SK-N-SH treated with all-trans-retinoic acid at 6 μM for 48 hours (cell line): ENCODE results near the gene ITPKA.

Source experiments
- ATAC-seq: fragments of 200-7000 bp; cut with Tn5 transposase; 3 replicates; pipeline ENCODE4 v1.9.1; 2020; ENCODE audit warnings: mild to moderate bottlenecking, moderate library complexity
- ARNTL ChIP-seq: fragments of 450-650 bp; formaldehyde crosslinking; IDR thresholded peaks from 2 replicates; pipeline ENCODE4 v1.5.0; 2020; ENCODE audit warnings: low read depth, mild to moderate bottlenecking, moderate library complexity, borderline replicate concordance
- CREB5 ChIP-seq: fragments of 250-450 bp; sonication (Bioruptor Pico); IDR thresholded peaks from 2 replicates; pipeline ENCODE4 v1.5.1; 2020; ENCODE audit warnings: low read depth, mild to moderate bottlenecking, moderate library complexity
- CSDC2 ChIP-seq: fragments of 250-450 bp; sonication (Bioruptor Pico); IDR thresholded peaks from 2 replicates; pipeline ENCODE4 v1.5.0; 2020; ENCODE audit warnings: mild to moderate bottlenecking, moderate library complexity
- ESRRG ChIP-seq: fragments of 250-450 bp; sonication (Bioruptor Pico); IDR thresholded peaks from 2 replicates; pipeline ENCODE4 v1.6.1; 2021; ENCODE audit warnings: mild to moderate bottlenecking
- GLIS3 ChIP-seq: fragments of 250-450 bp; sonication (Bioruptor Pico); IDR thresholded peaks from 2 replicates; pipeline ENCODE4 v1.5.0; 2020; ENCODE audit warnings: mild to moderate bottlenecking, moderate library complexity
- OSR1 ChIP-seq: fragments of 250-450 bp; sonication (Bioruptor Pico); IDR thresholded peaks from 2 replicates; pipeline ENCODE4 v1.8.0; 2022; ENCODE audit warnings: moderate library complexity, mild to moderate bottlenecking, inconsistent platforms
- POU6F1 ChIP-seq: fragments of 250-450 bp; sonication (Bioruptor Pico); IDR thresholded peaks from 2 replicates; pipeline ENCODE4 v1.8.0; 2021; ENCODE audit warnings: low read depth, mild to moderate bottlenecking, moderate library complexity, borderline replicate concordance
- PPARA ChIP-seq: fragments of 250-450 bp; sonication (Bioruptor Pico); IDR thresholded peaks from 2 replicates; pipeline ENCODE4 v1.5.0; 2020; ENCODE audit warnings: mild to moderate bottlenecking, borderline replicate concordance
- SNAI2 ChIP-seq: fragments of 250-450 bp; sonication (Bioruptor Pico); IDR thresholded peaks from 2 replicates; pipeline ENCODE4 v1.5.0; 2020; ENCODE audit warnings: mild to moderate bottlenecking, moderate library complexity
- TCF4 ChIP-seq: fragments of 250-450 bp; sonication (Bioruptor Pico); IDR thresholded peaks from 2 replicates; pipeline ENCODE4 v1.8.0; 2021; ENCODE audit warnings: mild to moderate bottlenecking, moderate library complexity, borderline replicate concordance
- TOX ChIP-seq: fragments of 250-450 bp; sonication (Bioruptor Pico); IDR thresholded peaks from 2 replicates; pipeline ENCODE4 v1.8.0; 2021; ENCODE audit warnings: mild to moderate bottlenecking, moderate library complexity, borderline replicate concordance
- ZC3H10 ChIP-seq: fragments of 250-450 bp; sonication (Bioruptor Pico); IDR thresholded peaks from 2 replicates; pipeline ENCODE4 v1.5.1; 2021; ENCODE audit warnings: mild to moderate bottlenecking, moderate library complexity
- ZFP3 ChIP-seq: fragments of 250-450 bp; sonication (Bioruptor Pico); IDR thresholded peaks from 2 replicates; pipeline ENCODE4 v1.5.0; 2020; ENCODE audit warnings: mild to moderate bottlenecking, moderate library complexity
- ZFP30 ChIP-seq: fragments of 450-650 bp; formaldehyde crosslinking; IDR thresholded peaks from 2 replicates; pipeline ENCODE4 v1.5.0; 2022; ENCODE audit warnings: mild to moderate bottlenecking, moderate library complexity
- ZNF565 ChIP-seq: fragments of 450-650 bp; formaldehyde crosslinking; conservative IDR thresholded peaks from 2 replicates; pipeline ENCODE4 v1.5.0; 2020; ENCODE audit warnings: low read depth, mild to moderate bottlenecking, moderate library complexity
- ZNF70 ChIP-seq: fragments of 450-650 bp; formaldehyde crosslinking; IDR thresholded peaks from 2 replicates; pipeline ENCODE4 v1.5.0; 2020; ENCODE audit warnings: mild to moderate bottlenecking, moderate library complexity
- ZNF8 ChIP-seq: fragments of 450-650 bp; formaldehyde crosslinking; IDR thresholded peaks from 2 replicates; pipeline ENCODE4 v1.5.0; 2020; ENCODE audit warnings: mild to moderate bottlenecking, moderate library complexity
- TF ChIP-seq, protein P1 (sequence below): fragments of 250-450 bp; sonication (Bioruptor Pico); IDR thresholded peaks from 2 replicates; pipeline ENCODE4 v1.8.0; 2020; ENCODE audit warnings: mild to moderate bottlenecking, moderate library complexity, borderline replicate concordance
- TF ChIP-seq, protein P2 (sequence below): fragments of 250-450 bp; sonication (Bioruptor Pico); IDR thresholded peaks from 2 replicates; pipeline ENCODE4 v1.5.1; 2021; ENCODE audit warnings: mild to moderate bottlenecking, moderate library complexity
- TF ChIP-seq, protein P3 (sequence below): fragments of 250-450 bp; sonication (Bioruptor Pico); IDR thresholded peaks from 2 replicates; pipeline ENCODE4 v1.5.0; 2020; ENCODE audit warnings: mild to moderate bottlenecking, moderate library complexity

ITPKA gene

GRCh38 chr15:41486286-41486685 is 7.4 kb upstream of the ITPKA start:
- TF ChIP-seq PPARA (CRISPR knock-in tag) (no peak), TOX (CRISPR knock-in tag) (no peak), OSR1 (CRISPR knock-in tag) (no peak), ARNTL (no peak), TCF4 (CRISPR knock-in tag) (no peak), GLIS3 (no peak)
- TF ChIP-seq, protein P1, sequence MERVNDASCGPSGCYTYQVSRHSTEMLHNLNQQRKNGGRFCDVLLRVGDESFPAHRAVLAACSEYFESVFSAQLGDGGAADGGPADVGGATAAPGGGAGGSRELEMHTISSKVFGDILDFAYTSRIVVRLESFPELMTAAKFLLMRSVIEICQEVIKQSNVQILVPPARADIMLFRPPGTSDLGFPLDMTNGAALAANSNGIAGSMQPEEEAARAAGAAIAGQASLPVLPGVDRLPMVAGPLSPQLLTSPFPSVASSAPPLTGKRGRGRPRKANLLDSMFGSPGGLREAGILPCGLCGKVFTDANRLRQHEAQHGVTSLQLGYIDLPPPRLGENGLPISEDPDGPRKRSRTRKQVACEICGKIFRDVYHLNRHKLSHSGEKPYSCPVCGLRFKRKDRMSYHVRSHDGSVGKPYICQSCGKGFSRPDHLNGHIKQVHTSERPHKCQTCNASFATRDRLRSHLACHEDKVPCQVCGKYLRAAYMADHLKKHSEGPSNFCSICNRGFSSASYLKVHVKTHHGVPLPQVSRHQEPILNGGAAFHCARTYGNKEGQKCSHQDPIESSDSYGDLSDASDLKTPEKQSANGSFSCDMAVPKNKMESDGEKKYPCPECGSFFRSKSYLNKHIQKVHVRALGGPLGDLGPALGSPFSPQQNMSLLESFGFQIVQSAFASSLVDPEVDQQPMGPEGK (CRISPR knock-in tag), result no peak

DNA sequence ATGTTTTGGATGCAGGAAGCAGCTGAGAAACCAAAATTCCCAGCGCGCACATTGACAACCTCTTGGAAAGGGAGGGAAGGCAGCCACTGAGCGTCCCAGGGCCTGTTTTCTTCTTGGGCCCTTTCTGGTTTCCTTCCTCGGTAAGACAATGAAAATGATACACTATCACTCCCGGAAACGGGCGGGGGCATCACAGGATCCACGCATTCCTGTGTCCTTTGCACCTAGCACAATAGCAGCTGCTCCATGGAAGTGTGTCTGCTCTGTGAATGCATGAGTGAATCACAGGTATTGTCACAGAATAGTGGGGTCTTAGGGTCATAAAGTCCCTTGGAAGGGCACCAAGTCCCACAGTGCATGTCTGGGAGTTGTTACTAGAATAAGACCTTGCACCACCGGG is 6.3 kb upstream of the ITPKA start:
- no peak for ATAC-seq
- TF ChIP-seq TCF4 (CRISPR knock-in tag), result no peak
- TF ChIP-seq ZFP30 (CRISPR knock-in tag), result no peak
- TF ChIP-seq ZC3H10, result no peak
- TF ChIP-seq PPARA (CRISPR knock-in tag), result no peak
- TF ChIP-seq ZFP3 (CRISPR knock-in tag), result no peak
- TF ChIP-seq, protein P2, sequence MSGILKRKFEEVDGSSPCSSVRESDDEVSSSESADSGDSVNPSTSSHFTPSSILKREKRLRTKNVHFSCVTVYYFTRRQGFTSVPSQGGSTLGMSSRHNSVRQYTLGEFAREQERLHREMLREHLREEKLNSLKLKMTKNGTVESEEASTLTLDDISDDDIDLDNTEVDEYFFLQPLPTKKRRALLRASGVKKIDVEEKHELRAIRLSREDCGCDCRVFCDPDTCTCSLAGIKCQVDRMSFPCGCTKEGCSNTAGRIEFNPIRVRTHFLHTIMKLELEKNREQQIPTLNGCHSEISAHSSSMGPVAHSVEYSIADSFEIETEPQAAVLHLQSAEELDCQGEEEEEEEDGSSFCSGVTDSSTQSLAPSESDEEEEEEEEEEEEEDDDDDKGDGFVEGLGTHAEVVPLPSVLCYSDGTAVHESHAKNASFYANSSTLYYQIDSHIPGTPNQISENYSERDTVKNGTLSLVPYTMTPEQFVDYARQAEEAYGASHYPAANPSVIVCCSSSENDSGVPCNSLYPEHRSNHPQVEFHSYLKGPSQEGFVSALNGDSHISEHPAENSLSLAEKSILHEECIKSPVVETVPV (CRISPR knock-in tag), result no peak
- TF ChIP-seq ESRRG (CRISPR knock-in tag), result no peak
- TF ChIP-seq CREB5 (CRISPR knock-in tag), result no peak
- TF ChIP-seq SNAI2 (CRISPR knock-in tag), result no peak
- no peak for TF ChIP-seq TOX (CRISPR knock-in tag)
- TF ChIP-seq, protein P3, sequence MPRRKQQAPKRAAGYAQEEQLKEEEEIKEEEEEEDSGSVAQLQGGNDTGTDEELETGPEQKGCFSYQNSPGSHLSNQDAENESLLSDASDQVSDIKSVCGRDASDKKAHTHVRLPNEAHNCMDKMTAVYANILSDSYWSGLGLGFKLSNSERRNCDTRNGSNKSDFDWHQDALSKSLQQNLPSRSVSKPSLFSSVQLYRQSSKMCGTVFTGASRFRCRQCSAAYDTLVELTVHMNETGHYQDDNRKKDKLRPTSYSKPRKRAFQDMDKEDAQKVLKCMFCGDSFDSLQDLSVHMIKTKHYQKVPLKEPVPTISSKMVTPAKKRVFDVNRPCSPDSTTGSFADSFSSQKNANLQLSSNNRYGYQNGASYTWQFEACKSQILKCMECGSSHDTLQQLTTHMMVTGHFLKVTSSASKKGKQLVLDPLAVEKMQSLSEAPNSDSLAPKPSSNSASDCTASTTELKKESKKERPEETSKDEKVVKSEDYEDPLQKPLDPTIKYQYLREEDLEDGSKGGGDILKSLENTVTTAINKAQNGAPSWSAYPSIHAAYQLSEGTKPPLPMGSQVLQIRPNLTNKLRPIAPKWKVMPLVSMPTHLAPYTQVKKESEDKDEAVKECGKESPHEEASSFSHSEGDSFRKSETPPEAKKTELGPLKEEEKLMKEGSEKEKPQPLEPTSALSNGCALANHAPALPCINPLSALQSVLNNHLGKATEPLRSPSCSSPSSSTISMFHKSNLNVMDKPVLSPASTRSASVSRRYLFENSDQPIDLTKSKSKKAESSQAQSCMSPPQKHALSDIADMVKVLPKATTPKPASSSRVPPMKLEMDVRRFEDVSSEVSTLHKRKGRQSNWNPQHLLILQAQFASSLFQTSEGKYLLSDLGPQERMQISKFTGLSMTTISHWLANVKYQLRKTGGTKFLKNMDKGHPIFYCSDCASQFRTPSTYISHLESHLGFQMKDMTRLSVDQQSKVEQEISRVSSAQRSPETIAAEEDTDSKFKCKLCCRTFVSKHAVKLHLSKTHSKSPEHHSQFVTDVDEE (CRISPR knock-in tag), result no peak
- no peak for TF ChIP-seq OSR1 (CRISPR knock-in tag)
- TF ChIP-seq CSDC2 (CRISPR knock-in tag), result no peak
- no peak for TF ChIP-seq ZNF8

More at GRCh38 chr15:41486286-41486685, 7.4 kb upstream of the ITPKA start:
- no peak for ATAC-seq

DNA sequence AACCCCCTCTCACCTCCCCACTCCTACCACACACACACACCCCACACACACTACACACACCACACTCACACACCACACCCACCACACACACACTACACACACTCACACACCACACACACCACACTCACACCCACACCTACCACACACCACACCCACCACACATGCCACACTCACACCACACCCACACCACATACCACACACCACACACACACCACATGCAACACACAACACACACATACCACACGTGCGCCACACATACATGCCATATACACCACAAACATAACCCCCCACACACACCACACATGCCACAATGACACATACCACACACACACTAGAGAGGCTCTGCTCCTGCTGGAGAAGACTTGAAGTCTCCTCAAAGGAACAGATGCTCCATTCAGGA is 5.9 kb upstream of the ITPKA start:
- ATAC-seq, result no peak
- no peak for TF ChIP-seq CREB5 (CRISPR knock-in tag)
- TF ChIP-seq ZC3H10, result no peak
- no peak for TF ChIP-seq ZNF8
- TF ChIP-seq OSR1 (CRISPR knock-in tag), result no peak
- no peak for TF ChIP-seq TCF4 (CRISPR knock-in tag)

- no peak for TF ChIP-seq PPARA (CRISPR knock-in tag)
- no peak for TF ChIP-seq GLIS3
- TF ChIP-seq, protein P1 (CRISPR knock-in tag), result no peak
- TF ChIP-seq ZNF565 (CRISPR knock-in tag), result no peak
- no peak for TF ChIP-seq ZNF70 (CRISPR knock-in tag)
- TF ChIP-seq POU6F1 (CRISPR knock-in tag), result no peak
- no peak for TF ChIP-seq ZFP30 (CRISPR knock-in tag)
- no peak for ATAC-seq
Observed at GRCh38 chr15:41489641-41490040, 4.0 kb upstream of the ITPKA start.
